GM21381 (cell line): ENCODE data around the gene TBL1XR1.
"Not testable (repeated sequence)": the region's sequence is repeated elsewhere in the genome, so short reads cannot be mapped to it uniquely, and the experiment has no call there.

Experiments
- ATAC-seq: cut with Tn5 transposase; IDR thresholded peaks from one replicate; pipeline ENCODE4 v1.9.1; 2021; ENCODE audit warnings: mild to moderate bottlenecking, moderate library complexity; ENCODE audit not compliant: unreplicated experiment

Gene TBL1XR1

DNA sequence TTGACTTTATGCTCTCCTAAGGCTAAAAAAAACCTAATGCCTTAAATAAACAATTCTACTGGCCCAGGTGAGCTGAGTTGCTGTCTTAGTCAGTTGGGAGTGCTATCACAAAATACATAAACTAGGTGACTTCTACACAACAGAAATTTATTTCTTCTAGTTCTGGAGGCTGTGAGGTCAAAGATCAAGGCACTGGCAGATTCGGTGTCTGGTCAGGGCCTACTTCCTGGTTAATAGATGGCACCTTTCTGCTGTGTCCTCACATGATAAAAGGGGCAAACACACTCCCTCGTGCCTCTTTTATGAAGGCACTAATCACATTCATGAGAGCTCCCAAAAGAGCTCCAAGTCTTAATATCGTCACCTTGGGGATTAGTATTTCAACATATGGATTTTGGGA, 11.5 kb upstream of the TBL1XR1 start:
- ATAC-seq, result no peak

GRCh38 chr3:177208223-177208622, 10.9 kb upstream of the TBL1XR1 start:
- ATAC-seq, result no peak

DNA sequence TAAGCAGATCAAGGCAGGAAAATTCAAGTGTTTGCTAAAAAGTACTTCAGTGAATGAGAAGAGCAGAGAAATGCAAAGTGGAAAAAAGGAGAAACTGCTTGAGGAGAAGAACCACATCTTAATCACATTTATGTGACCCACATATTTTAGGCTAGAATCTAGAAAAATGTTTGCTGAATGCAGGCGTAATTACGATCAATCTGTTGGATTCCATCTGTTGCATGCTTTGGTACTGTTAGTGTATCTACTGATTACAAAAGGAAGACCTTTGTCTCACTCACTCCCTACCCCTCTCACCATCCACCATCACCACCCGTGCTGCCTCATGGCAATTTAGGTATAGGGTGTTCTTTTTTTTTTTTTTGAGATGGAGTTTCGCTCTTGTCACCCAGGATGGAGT, 9.7 kb upstream of the TBL1XR1 start:
- ATAC-seq, result no peak

- ATAC-seq, result no peak
Observed at GRCh38 chr3:177203689-177204395, 6.6 kb upstream of the TBL1XR1 start.

DNA sequence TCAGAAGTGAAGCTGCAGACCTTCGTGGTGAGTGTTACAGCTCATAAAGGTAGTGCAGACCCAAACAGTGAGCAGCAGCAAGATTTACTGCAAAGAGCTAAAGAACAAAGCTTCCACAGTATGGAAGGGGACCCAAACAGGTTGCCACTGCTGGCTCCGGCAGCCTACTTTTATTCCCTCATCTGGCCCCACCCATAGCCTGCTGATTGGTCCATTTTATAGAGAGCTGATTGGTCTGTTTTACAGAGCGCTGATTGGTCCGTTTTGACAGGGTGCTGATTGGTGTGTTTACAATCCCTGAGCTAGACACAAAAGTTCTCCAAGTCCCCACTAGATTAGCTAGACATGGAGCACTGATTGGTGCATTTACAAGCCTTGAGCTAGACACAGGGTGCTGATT, 5.7 kb upstream of the TBL1XR1 start:
- not testable (repeated sequence) for ATAC-seq

- ATAC-seq, result peak; percentile 75
Observed at GRCh38 chr3:177201700-177202397, 4.6 kb upstream of the TBL1XR1 start.

DNA sequence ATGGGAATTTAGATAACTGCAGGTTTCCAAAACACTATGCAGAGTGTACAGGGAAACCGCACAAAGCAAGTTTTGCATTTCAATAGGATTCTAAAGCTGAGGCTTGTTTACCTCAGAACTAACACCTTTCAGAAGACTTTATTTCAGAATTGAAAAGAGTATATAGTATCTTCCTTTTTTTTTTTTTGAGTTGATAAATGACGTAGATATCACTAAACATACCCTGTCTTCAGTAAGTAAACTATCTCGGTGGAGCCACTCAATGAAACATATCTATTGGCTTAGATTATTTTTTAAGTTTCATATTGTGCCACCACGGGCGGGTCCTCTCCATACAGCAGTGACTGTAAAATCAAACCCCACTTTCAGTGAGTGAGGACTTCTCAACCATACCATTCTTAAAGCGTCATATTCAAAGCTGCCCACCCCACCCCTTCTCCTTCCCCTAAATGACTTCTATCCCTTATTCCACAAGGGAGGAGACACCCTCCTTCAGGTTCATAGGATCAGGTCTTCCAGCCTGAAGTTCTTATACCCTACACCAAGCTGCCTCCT, 2.0 kb upstream of the TBL1XR1 start:
- no peak for ATAC-seq

GRCh38 chr3:177197727-177198460, 612 bp upstream of the TBL1XR1 start:
- ATAC-seq, result peak; percentile 26

GRCh38 chr3:177196456-177197040, 734 bp downstream of the TBL1XR1 start:
- no peak for ATAC-seq

DNA sequence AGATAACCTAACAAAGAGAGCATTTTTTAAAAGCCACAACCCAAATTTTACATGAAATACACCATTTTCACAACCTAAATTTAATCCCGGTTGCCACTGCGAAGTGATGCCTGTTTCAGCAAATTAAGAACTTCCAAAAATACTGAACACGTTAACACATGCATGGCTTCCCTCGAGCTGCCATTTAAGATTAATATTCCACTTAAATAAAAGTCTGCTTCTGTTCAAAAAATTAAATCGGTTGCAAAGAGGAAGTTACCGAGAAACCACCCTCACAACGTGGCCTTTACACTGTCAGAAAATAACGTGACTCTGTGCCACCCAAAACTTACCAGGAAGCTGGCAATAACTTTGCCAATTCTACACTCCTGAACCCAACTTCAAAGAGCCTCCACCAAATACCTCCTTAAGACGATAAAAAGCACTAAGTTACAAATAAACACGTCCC, 1.2 kb downstream of the TBL1XR1 start:
- ATAC-seq, result no peak

DNA sequence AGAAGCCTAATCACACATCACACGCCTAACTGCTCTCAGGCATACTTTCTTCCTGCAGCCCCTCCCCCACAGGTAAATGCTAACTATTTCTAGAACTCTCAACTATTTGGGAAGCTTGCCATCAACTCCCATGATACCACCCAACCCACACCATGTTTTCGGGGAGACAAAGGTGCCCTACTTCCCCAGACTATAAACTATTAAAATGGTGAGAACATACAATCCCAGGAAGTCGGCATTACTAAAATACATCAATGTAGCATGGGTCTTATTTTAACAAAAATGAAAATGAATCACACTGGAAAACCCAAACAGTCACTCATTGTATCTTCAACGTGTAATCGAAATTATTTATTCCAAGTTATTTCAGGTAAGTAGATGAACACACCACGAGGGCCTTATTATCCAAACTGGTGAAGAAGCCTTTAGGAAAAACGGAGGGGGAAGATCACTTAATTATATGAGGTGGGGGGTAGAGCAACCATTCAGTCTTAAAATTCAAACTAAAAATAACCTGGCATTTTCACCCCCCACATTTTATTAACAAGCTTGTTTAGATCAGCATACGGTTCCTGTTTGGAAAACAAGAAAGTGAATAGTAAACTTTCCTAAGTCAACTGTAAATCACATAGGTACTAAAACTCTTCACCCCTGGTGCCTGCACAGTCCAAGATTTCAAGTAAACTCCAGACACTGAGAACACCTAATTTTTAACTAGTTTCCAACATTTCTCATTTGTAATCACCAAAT, 1.9 kb downstream of the TBL1XR1 start:
- ATAC-seq, result no peak

- ATAC-seq, result no peak
Observed at GRCh38 chr3:177194299-177194698, 3.0 kb downstream of the TBL1XR1 start.

- ATAC-seq, result no peak
Observed at GRCh38 chr3:177193688-177194268, 3.5 kb downstream of the TBL1XR1 start.

GRCh38 chr3:177193275-177193674, 4.0 kb downstream of the TBL1XR1 start:
- ATAC-seq, result not testable (repeated sequence)

- no peak for ATAC-seq
Observed at GRCh38 chr3:177190756-177191681, 6.3 kb downstream of the TBL1XR1 start.

- ATAC-seq, result not testable (repeated sequence)
Observed at GRCh38 chr3:177190184-177190583, 7.1 kb downstream of the TBL1XR1 start.

GRCh38 chr3:177188325-177188724, 9.0 kb downstream of the TBL1XR1 start:
- not testable (repeated sequence) for ATAC-seq

- ATAC-seq, result no peak
Observed at GRCh38 chr3:177186306-177186705, 11.0 kb downstream of the TBL1XR1 start.

GRCh38 chr3:177185035-177185574, 12.2 kb downstream of the TBL1XR1 start:
- peak; percentile 31 for ATAC-seq
